A549 (cell line): ENCODE results near the gene PIK3IP1. TPM values are rescaled to one million over a fixed set of nuclear protein-coding genes. Genes with fewer than 3 reads are reported as not detected.

ENCODE experiments used
- ATAC-seq, 2 experiments: fragments of 200-7000 bp in 1 of 2; fragments of >200 bp in 1 of 2; cut with Nextera tagmentation in 1 of 2; cut with Tn5 transposase in 1 of 2; 3 replicates each; pipeline versions ENCODE4 v1.8.0 to v1.9.1; 2018 to 2020; ENCODE audit warnings: mild to moderate bottlenecking in 1 of 2, moderate library complexity in 1 of 2
- CTCF ChIA-PET: fragments of 300-600 bp; sonication (Branson Sonifier 250); formaldehyde crosslinking; extraction: SDS; loops from one replicate; lab custom pipeline; 2021; ENCODE audit warnings: antibody characterized with exemption, inconsistent platforms; lab: Yijun Ruan, JAX
- POLR2A ChIA-PET: fragments of 350-600 bp; formaldehyde crosslinking; extraction: SDS; loops from one replicate; lab custom pipeline; 2021; ENCODE audit warnings: antibody characterized with exemption, inconsistent platforms; lab: Yijun Ruan, JAX
- DNase-seq, 2 experiments: peaks; one replicate each; pipeline versions ENCODE4 v3.0.0 to v3.0.0-alpha.2; 2011 to 2016; ENCODE audit warnings: low read depth in 1 of 2, low spot score in 1 of 2
- FAIRE-seq: peaks from 2 replicates; lab custom pipeline; 2011; peaks lifted over from hg19 to GRCh38; lab: Jason Lieb, UNC
- H3K27ac ChIP-seq, 2 experiments: fragments of >200 bp; sonication (Bioruptor Twin); formaldehyde crosslinking; 3 replicates each; pipeline ENCODE4 v1.5.1; 2016 to 2017
- H3K4me1 ChIP-seq: fragments of >200 bp; sonication (Bioruptor Twin); formaldehyde crosslinking; 3 replicates; pipeline ENCODE4 v1.6.1; 2016
- H3K4me2 ChIP-seq: fragments of >200 bp; sonication (Bioruptor Twin); formaldehyde crosslinking; 3 replicates; pipeline ENCODE4 v1.6.1; 2016
- H3K4me3 ChIP-seq: fragments of >200 bp; sonication (Bioruptor Twin); formaldehyde crosslinking; 3 replicates; pipeline ENCODE4 v1.5.1; 2016
- H3K9me3 ChIP-seq: fragments of >200 bp; sonication (Bioruptor Twin); formaldehyde crosslinking; 3 replicates; pipeline ENCODE4 v1.6.1; 2016
- CBX2 ChIP-seq: fragments of 200-600 bp; sonication (generic); IDR thresholded peaks from 2 replicates; pipeline ENCODE4 v1.6.1; 2016; ENCODE audit warnings: low read depth, mild to moderate bottlenecking, borderline replicate concordance
- EP300 ChIP-seq, 2 experiments: fragments of >200 bp; sonication (Bioruptor Twin); formaldehyde crosslinking; IDR thresholded peaks; 2 replicates in 1 of 2; 3 replicates in 1 of 2; pipeline ENCODE4 v1.6.1; 2016 to 2017
- GATA3 ChIP-seq: IDR thresholded peaks from 2 replicates; pipeline ENCODE4 v1.6.1; 2012; ENCODE audit warnings: borderline replicate concordance
- HES2 ChIP-seq: fragments of >200 bp; sonication (Bioruptor Twin); formaldehyde crosslinking; IDR thresholded peaks from 2 replicates; pipeline ENCODE4 v1.6.1; 2016
- HMGXB4 ChIP-seq: fragments of 250-450 bp; sonication (Bioruptor Pico); IDR thresholded peaks from 2 replicates; pipeline ENCODE4 v1.5.0; 2021; ENCODE audit warnings: mild to moderate bottlenecking, moderate library complexity, borderline replicate concordance
- HOXB5 ChIP-seq: fragments of 250-450 bp; sonication (Bioruptor Pico); IDR thresholded peaks from 2 replicates; pipeline ENCODE4 v1.5.0; 2020; ENCODE audit warnings: mild to moderate bottlenecking, moderate library complexity
- JUN ChIP-seq, 2 experiments: fragments of >200 bp; sonication (Bioruptor Twin); formaldehyde crosslinking; IDR thresholded peaks; 2 replicates in 1 of 2; 3 replicates in 1 of 2; pipeline ENCODE4 v1.6.1; 2016 to 2017
- KDM1A ChIP-seq: fragments of 200-600 bp; sonication (generic); IDR thresholded peaks from 2 replicates; pipeline ENCODE4 v1.6.1; 2016; ENCODE audit warnings: low read depth, mild to moderate bottlenecking
- KDM5A ChIP-seq: fragments of 200-600 bp; sonication (generic); IDR thresholded peaks from 2 replicates; pipeline ENCODE4 v1.6.1; 2016; ENCODE audit warnings: antibody characterized with exemption, mild to moderate bottlenecking
- MYC ChIP-seq: IDR thresholded peaks from 2 replicates; pipeline ENCODE4 v1.6.1; 2012; ENCODE audit warnings: mild to moderate bottlenecking, inconsistent platforms, low read length, improper control_type of control experiment, borderline replicate concordance
- POLR2A ChIP-seq: IDR thresholded peaks from 2 replicates; pipeline ENCODE4 v1.6.1; 2012; ENCODE audit warnings: mild to moderate bottlenecking, low read length
- POLR2AphosphoS2 ChIP-seq: conservative IDR thresholded peaks from 2 replicates; pipeline ENCODE4 v1.6.1; 2012; ENCODE audit warnings: low read length, improper control_type of control experiment, inconsistent platforms
- TFCP2L1 ChIP-seq: fragments of 250-450 bp; sonication (Bioruptor Pico); IDR thresholded peaks from 2 replicates; pipeline ENCODE4 v1.5.0; 2021; ENCODE audit warnings: mild to moderate bottlenecking
- ZC3H11A ChIP-seq: fragments of 450-650 bp; IDR thresholded peaks from 2 replicates; pipeline ENCODE4 v1.6.1; 2014; ENCODE audit warnings: antibody characterized with exemption, mild to moderate bottlenecking
- ZNF302 ChIP-seq: fragments of 250-450 bp; sonication (Bioruptor Pico); IDR thresholded peaks from 2 replicates; pipeline ENCODE4 v1.9.0; 2021; ENCODE audit warnings: inconsistent platforms, mild to moderate bottlenecking, moderate library complexity
- WGBS: methylation state at CpG from one replicate; pipeline ENCODE4 v1.1.6; 2017; ENCODE audit errors: missing lambda C conversion rate; 5-methylcytosine and 5-hydroxymethylcytosine counted together
- polyA plus RNA-seq, 4 experiments: library from polyadenylated mRNA; depleted of rRNA in 3 of 4; stranded (reverse); fragments of >200 nt; fragmentation: RNase III in 1 of 4; extraction: RNeasy Plus Mini Kit Qiagen cat#74134 plus additional on column Dnase treatment in 1 of 4; gene quantifications; 2 replicates in 3 of 4; 3 replicates in 1 of 4; pipeline ENCODE4 v1.2.3, GENCODE V29; 2011 to 2017
- TF ChIP-seq, protein P1 (sequence below): fragments of 450-650 bp; IDR thresholded peaks from 2 replicates; pipeline ENCODE4 v1.6.1; 2014; ENCODE audit warnings: antibody characterized with exemption

The PIK3IP1 gene
- polyA plus RNA-seq, 2 of the 4 experiments (the other 2 are of a cell fraction), result 0.90 to 1.6 TPM

DNA sequence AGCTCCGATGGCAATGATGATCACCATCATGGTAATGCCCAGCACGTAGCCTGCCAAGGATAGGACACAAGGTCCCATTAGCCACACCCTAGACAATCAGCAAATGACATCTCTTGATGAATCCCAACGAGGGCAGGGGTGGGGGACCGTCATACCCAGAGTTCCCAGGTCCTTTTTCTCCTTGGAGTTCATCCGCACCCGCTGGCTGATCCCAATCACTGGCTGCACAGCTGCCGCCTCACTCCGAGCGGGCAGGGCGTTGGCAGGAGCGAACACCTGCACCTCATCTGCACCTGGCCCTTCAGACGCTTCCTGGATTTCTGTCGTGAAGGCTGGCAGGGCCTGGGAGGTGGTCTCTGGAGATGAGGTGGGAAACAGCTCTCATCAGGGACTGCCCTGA lies 2.9 kb downstream of the PIK3IP1 start:
- 84% methylated on average over 8 of the region's 13 CpGs for WGBS

DNA sequence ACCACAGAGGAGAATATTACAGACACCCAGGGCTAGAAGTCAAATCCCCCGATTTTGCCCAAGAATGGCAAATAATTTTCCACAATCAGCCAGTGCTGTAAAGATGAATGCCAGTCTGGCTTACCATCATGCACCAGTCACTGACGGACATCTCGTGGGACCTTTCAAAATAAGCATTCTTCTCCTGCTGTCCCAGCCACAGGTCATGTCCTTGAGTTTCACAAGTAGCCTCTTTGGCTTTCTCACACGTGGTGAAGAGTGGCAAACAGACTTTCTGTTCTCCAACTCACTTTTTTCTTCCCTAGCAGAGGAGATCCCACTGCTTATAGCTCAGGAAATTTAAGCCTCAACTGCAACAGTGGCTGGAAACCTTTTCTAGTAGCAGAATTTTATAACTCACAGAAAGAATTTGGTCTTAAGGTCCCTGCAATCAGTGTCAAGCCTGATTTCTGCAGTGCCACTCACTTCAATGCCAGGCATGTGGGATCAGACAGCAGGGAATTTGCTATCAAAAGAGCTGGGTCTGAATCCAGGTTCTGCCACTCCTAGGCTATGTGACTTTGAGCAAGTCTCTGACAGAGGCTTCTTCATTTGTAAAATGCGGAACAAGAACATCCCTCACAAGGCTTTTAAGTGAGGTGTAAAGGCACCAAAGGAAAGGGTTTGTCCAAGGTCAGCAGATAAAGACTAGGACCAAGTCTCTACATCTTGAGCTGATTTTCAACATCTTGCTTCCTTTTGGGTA lies 3.6 kb downstream of the PIK3IP1 start:
- FAIRE-seq (no peak), DNase-seq (no peak), ATAC-seq (no peak)
- H3K4me2 ChIP-seq, result no peak overlapping the region
- no peaks in the 10 kb centered on the region for H3K9me3 ChIP-seq
- no peak overlapping the region for H3K27ac ChIP-seq
- peaks cover 17% of the 10 kb centered on the region for H3K4me1 ChIP-seq
- H3K4me3 ChIP-seq, result no peak overlapping the region
- ChIA-PET POLR2A (no interaction called here), CTCF (no interaction called here)
- no peak for TF ChIP-seq CBX2
- no peak for TF ChIP-seq HOXB5 (CRISPR knock-in tag)
- TF ChIP-seq HES2, result no peak
- TF ChIP-seq MYC, result no peak
- no peak for TF ChIP-seq JUN (IDR thresholded peaks at IDR 0.05)
- WGBS, result 73% methylated on average over 5 of the region's 5 CpGs

More for the DNA sequence above, 2.9 kb downstream of the PIK3IP1 start:
- ChIA-PET POLR2A (no interaction called here), CTCF (interaction anchor here (1.8 to 4.5 kb wide), 2 partner anchors 17 to 77 kb away, joined by 6 to 27 read pairs; partner anchors contain the start of gene LIMK2)
- Histone ChIP-seq H3K4me3 (no peak overlapping the region), H3K9me3 (no peaks in the 10 kb centered on the region), H3K4me2 (no peak overlapping the region), H3K27ac (no peak overlapping the region), H3K4me1 (peaks cover 17% of the 10 kb centered on the region)
- FAIRE-seq (no peak), ATAC-seq (no peak), DNase-seq (no peak)
- TF ChIP-seq ZC3H11A, result no peak
- TF ChIP-seq KDM1A, result no peak
- no peak for TF ChIP-seq EP300 (IDR thresholded peaks at IDR 0.05)
- TF ChIP-seq GATA3, result no peak
- TF ChIP-seq HMGXB4 (CRISPR knock-in tag), result no peak
- TF ChIP-seq POLR2A, result no peak
- TF ChIP-seq POLR2AphosphoS2, result no peak
- no peak for TF ChIP-seq KDM5A
- no peak for TF ChIP-seq TFCP2L1 (CRISPR knock-in tag)
- TF ChIP-seq, protein P1, sequence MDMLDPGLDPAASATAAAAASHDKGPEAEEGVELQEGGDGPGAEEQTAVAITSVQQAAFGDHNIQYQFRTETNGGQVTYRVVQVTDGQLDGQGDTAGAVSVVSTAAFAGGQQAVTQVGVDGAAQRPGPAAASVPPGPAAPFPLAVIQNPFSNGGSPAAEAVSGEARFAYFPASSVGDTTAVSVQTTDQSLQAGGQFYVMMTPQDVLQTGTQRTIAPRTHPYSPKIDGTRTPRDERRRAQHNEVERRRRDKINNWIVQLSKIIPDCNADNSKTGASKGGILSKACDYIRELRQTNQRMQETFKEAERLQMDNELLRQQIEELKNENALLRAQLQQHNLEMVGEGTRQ, result no peak
- no peak for TF ChIP-seq ZNF302 (CRISPR knock-in tag)

DNA sequence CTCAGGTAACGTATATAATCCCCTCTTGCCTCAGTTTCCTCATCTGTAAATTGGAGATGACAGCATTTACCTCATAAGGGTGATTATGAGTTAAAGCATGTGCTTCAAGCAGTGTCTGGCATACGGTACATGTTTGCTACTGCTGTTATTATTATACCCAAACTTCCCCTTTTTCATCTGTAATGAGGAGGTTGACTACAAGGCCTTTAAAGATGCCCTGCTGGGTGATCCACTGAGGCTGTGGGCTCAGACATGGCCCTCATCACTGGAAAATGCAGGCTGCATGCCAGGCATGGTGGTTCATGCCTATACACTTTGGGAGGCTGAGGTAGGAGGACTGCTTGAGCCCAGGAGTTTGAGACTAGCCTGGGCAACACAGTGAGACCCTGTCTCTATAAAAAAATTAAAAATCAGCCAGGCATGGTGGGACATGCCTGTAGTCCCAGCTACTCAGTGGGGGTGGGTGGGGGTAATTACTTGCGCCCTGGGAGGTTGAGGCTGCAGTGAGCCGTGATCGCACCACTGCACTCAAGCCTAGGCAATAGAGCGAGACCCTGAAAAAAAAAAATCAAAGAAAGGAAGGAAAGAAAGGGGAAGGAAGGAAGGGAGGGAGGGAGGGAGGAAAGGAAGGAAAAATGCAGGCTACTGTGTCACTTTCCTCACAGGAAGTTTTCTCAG lies 4.3 kb downstream of the PIK3IP1 start:
- no peak overlapping the region for H3K4me3 ChIP-seq
- H3K4me1 ChIP-seq, result peaks cover 17% of the 10 kb centered on the region
- POLR2A ChIA-PET, result no interaction called here
- DNase-seq, result no peak
- ATAC-seq, result no peak
- TF ChIP-seq POLR2A, result no peak
- TF ChIP-seq MYC, result no peak
- TF ChIP-seq JUN (IDR thresholded peaks at IDR 0.05), result no peak
- TF ChIP-seq, all 56 proteins: peak for 0
- Histone ChIP-seq H3K4me2 (no peak overlapping the region), H3K9me3 (no peaks in the 10 kb centered on the region), H3K27ac (no peak overlapping the region)
- CTCF ChIA-PET, result no interaction called here
- FAIRE-seq, result no peak
- WGBS, result 87% methylated on average over 6 of the region's 6 CpGs
